HepG2 (cell line): ENCODE data around the gene DMGDH. TPM values are rescaled to one million over a fixed set of nuclear protein-coding genes. Genes with fewer than 3 reads are reported as not detected.

Experiments
- ARNT ChIP-seq: fragments of 450-650 bp; IDR thresholded peaks from 2 replicates; pipeline ENCODE4 v1.6.1; 2017
- NFRKB ChIP-seq: fragments of 450-650 bp; IDR thresholded peaks from 2 replicates; pipeline ENCODE4 v1.6.1; 2017
- TP53 ChIP-seq: sonication (generic); formaldehyde crosslinking; conservative IDR thresholded peaks from 2 replicates; pipeline ENCODE4 v1.4.0; 2020; ENCODE audit warnings: missing genetic modification reagents
- ZBTB4 ChIP-seq: sonication (generic); formaldehyde crosslinking; IDR thresholded peaks from 2 replicates; pipeline ENCODE4 v1.4.0; 2020; ENCODE audit warnings: missing genetic modification reagents, mild to moderate bottlenecking, borderline replicate concordance
- ZNF264 ChIP-seq: sonication (generic); formaldehyde crosslinking; IDR thresholded peaks from 2 replicates; pipeline ENCODE4 v1.4.0; 2020; ENCODE audit warnings: missing genetic modification reagents
- ZNF30 ChIP-seq: sonication (generic); formaldehyde crosslinking; IDR thresholded peaks from 2 replicates; pipeline ENCODE4 v1.5.0; 2020; ENCODE audit warnings: mild to moderate bottlenecking, missing genetic modification reagents
- ZNF607 ChIP-seq: sonication (generic); formaldehyde crosslinking; IDR thresholded peaks from 2 replicates; pipeline ENCODE4 v1.5.1; 2020; ENCODE audit warnings: missing genetic modification reagents, mild to moderate bottlenecking, borderline replicate concordance
- ZNF720 ChIP-seq: sonication (generic); formaldehyde crosslinking; IDR thresholded peaks from 2 replicates; pipeline ENCODE4 v1.4.0; 2020; ENCODE audit warnings: missing genetic modification reagents
- polyA plus RNA-seq, 8 experiments: library from polyadenylated mRNA; depleted of rRNA in 3 of 8; stranded (reverse) in 7 of 8; unstranded in 1 of 8; fragments of >200 nt; fragmentation: Illumina TruSeq in 4 of 8; extraction: Trizol in 4 of 8; gene quantifications; 2 replicates each; pipeline versions ENCODE4 v1.2.1 to v1.2.3, GENCODE V29; 2011 to 2016; ENCODE audit warnings: low read depth in 4 of 8, missing spikeins in 1 of 8, mixed read lengths in 1 of 8; ENCODE audit not compliant: insufficient read depth in 1 of 8
- total RNA-seq, 5 experiments: library from RNA; depleted of rRNA; stranded (reverse); fragments of >200 nt; fragmentation: Illumina TruSeq; extraction: Trizol; gene quantifications; 2 replicates each; pipeline ENCODE4 v1.2.3, GENCODE V29; 2016; ENCODE audit warnings: low read depth in 1 of 5
- TF ChIP-seq, protein P1 (sequence below), 2 experiments: fragments of 450-650 bp in 1 of 2; sonication (generic) in 1 of 2; formaldehyde crosslinking in 1 of 2; IDR thresholded peaks; 2 replicates each; pipeline versions ENCODE4 v1.6.1 to v1.8.0; 2016 to 2022; ENCODE audit warnings: antibody characterized with exemption in 1 of 2, mild to moderate bottlenecking in 1 of 2, missing genetic modification reagents in 1 of 2
- TF ChIP-seq, protein P2 (sequence below): sonication (generic); formaldehyde crosslinking; IDR thresholded peaks from 2 replicates; pipeline ENCODE4 v1.5.1; 2020; ENCODE audit warnings: mild to moderate bottlenecking, missing genetic modification reagents, moderate library complexity

Gene DMGDH
- total and polyA plus RNA-seq, 2 of the 13 experiments (the other 11 are each of a cell fraction or from before 2014, with no cell fraction given): 3.6 to 7.9 TPM

- TF ChIP-seq ZNF264 (CRISPR knock-in tag) (no peak), ZNF720 (no peak), ARNT (no peak), ZNF30 (no peak), NFRKB (no peak), TP53 (CRISPR knock-in tag) (no peak), ZNF607 (CRISPR knock-in tag) (peak; percentile 46; the same call in 1 of the 2 replicates), ZBTB4 (CRISPR knock-in tag) (no peak)
- TF ChIP-seq, protein P1, sequence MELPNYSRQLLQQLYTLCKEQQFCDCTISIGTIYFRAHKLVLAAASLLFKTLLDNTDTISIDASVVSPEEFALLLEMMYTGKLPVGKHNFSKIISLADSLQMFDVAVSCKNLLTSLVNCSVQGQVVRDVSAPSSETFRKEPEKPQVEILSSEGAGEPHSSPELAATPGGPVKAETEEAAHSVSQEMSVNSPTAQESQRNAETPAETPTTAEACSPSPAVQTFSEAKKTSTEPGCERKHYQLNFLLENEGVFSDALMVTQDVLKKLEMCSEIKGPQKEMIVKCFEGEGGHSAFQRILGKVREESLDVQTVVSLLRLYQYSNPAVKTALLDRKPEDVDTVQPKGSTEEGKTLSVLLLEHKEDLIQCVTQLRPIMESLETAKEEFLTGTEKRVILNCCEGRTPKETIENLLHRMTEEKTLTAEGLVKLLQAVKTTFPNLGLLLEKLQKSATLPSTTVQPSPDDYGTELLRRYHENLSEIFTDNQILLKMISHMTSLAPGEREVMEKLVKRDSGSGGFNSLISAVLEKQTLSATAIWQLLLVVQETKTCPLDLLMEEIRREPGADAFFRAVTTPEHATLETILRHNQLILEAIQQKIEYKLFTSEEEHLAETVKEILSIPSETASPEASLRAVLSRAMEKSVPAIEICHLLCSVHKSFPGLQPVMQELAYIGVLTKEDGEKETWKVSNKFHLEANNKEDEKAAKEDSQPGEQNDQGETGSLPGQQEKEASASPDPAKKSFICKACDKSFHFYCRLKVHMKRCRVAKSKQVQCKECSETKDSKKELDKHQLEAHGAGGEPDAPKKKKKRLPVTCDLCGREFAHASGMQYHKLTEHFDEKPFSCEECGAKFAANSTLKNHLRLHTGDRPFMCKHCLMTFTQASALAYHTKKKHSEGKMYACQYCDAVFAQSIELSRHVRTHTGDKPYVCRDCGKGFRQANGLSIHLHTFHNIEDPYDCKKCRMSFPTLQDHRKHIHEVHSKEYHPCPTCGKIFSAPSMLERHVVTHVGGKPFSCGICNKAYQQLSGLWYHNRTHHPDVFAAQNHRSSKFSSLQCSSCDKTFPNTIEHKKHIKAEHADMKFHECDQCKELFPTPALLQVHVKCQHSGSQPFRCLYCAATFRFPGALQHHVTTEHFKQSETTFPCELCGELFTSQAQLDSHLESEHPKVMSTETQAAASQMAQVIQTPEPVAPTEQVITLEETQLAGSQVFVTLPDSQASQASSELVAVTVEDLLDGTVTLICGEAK (IDR thresholded peaks at IDR 0.05): no peak
- TF ChIP-seq, protein P1 (CRISPR knock-in tag; IDR thresholded peaks at IDR 0.05): peak; percentile 46; the same call in 1 of the 2 replicates
- TF ChIP-seq, protein P2, sequence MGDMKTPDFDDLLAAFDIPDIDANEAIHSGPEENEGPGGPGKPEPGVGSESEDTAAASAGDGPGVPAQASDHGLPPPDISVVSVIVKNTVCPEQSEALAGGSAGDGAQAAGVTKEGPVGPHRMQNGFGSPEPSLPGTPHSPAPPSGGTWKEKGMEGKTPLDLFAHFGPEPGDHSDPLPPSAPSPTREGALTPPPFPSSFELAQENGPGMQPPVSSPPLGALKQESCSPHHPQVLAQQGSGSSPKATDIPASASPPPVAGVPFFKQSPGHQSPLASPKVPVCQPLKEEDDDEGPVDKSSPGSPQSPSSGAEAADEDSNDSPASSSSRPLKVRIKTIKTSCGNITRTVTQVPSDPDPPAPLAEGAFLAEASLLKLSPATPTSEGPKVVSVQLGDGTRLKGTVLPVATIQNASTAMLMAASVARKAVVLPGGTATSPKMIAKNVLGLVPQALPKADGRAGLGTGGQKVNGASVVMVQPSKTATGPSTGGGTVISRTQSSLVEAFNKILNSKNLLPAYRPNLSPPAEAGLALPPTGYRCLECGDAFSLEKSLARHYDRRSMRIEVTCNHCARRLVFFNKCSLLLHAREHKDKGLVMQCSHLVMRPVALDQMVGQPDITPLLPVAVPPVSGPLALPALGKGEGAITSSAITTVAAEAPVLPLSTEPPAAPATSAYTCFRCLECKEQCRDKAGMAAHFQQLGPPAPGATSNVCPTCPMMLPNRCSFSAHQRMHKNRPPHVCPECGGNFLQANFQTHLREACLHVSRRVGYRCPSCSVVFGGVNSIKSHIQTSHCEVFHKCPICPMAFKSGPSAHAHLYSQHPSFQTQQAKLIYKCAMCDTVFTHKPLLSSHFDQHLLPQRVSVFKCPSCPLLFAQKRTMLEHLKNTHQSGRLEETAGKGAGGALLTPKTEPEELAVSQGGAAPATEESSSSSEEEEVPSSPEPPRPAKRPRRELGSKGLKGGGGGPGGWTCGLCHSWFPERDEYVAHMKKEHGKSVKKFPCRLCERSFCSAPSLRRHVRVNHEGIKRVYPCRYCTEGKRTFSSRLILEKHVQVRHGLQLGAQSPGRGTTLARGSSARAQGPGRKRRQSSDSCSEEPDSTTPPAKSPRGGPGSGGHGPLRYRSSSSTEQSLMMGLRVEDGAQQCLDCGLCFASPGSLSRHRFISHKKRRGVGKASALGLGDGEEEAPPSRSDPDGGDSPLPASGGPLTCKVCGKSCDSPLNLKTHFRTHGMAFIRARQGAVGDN (CRISPR knock-in tag): peak; percentile 88
Measured at GRCh38 chr5:79069488-79070349, at the start of gene DMGDH, which contains the start of gene BHMT2 (continued).
